K562 treated with DMSO at 1 percent for 4 hours (cell line): ENCODE measurements around the gene ZNF880. TPM values are rescaled to one million over a fixed set of nuclear protein-coding genes. Genes with fewer than 3 reads are reported as not detected.

Experiments
- total RNA-seq: library from RNA; unstranded; fragments of 300-600 nt; gene quantifications from 2 replicates; pipeline ENCODE4 v1.2.3, GENCODE V29; 2022; ENCODE audit not compliant: insufficient read depth

ZNF880 gene
- not detected in 2 replicates for total RNA-seq

GRCh38 chr19:52369559-52370340 is at the start of gene ZNF880:
Gene ZNF880, plus strand, starts transcription at chr19:52369923. Its CDS starts 43 bp downstream, at chr19:52369966.

GRCh38 chr19:52336117-52336790 is 33.5 kb upstream of the ZNF880 start, which contains the start of gene ZNF610:
Gene ZNF610, plus strand, starts transcription at chr19:52336243. Its CDS starts 12,930 bp downstream, at chr19:52349173.

GRCh38 chr19:52397310-52398080 is 27.8 kb downstream of the ZNF880 start, which contains the start of gene ZNF528:
Gene ZNF528, plus strand, starts transcription at chr19:52397849. Its CDS starts 4,165 bp downstream, at chr19:52402014.

GRCh38 chr19:52428937-52429336 is 59.2 kb downstream of the ZNF880 start, which contains the start of gene ZNF534:
Gene ZNF534, plus strand, starts transcription at chr19:52429148. Its CDS starts 2,327 bp downstream, at chr19:52431475.

Other genes starting within 250 kb of the ZNF880 start
- 5.9 and 8.0 TPM in 2 replicates for gene ZNF616, start 230.0 kb upstream of the ZNF880 start, total RNA-seq
- gene ZNF836, start 198.3 kb upstream of the ZNF880 start, total RNA-seq: 0.93 TPM in 1 of 2 replicates, not detected in the other
- gene PPP2R1A, start 179.9 kb upstream of the ZNF880 start, total RNA-seq: 102 and 106 TPM in 2 replicates
- 6.5 and 12.3 TPM in 2 replicates for gene ZNF766, start 100.3 kb upstream of the ZNF880 start, total RNA-seq
- gene ZNF480, start 72.8 kb upstream of the ZNF880 start, total RNA-seq: 1.7 and 3.3 TPM in 2 replicates
- gene ZNF610, start 33.7 kb upstream of the ZNF880 start, total RNA-seq: not detected in 2 replicates
- gene ZNF528, start 27.9 kb downstream of the ZNF880 start, total RNA-seq: 0.61 and 7.0 TPM in 2 replicates
- not detected in 2 replicates for gene ZNF534, start 59.2 kb downstream of the ZNF880 start, total RNA-seq
- gene ZNF578, start 83.6 kb downstream of the ZNF880 start, total RNA-seq: not detected in 2 replicates
- 1.4 and 2.0 TPM in 2 replicates for gene ZNF808, start 157.7 kb downstream of the ZNF880 start, total RNA-seq
- 3.6 and 6.6 TPM in 2 replicates for gene ZNF701, start 200.4 kb downstream of the ZNF880 start, total RNA-seq